GM21619 (cell line): Measurements from ENCODE around the gene PATJ.
A peak's percentile ranks its signal among the peaks of the same experiment; 100 is the strongest.

ENCODE experiments used
- ATAC-seq: cut with Tn5 transposase; IDR thresholded peaks from one replicate; pipeline ENCODE4 v1.9.1; 2021; ENCODE audit not compliant: unreplicated experiment

PATJ gene

DNA sequence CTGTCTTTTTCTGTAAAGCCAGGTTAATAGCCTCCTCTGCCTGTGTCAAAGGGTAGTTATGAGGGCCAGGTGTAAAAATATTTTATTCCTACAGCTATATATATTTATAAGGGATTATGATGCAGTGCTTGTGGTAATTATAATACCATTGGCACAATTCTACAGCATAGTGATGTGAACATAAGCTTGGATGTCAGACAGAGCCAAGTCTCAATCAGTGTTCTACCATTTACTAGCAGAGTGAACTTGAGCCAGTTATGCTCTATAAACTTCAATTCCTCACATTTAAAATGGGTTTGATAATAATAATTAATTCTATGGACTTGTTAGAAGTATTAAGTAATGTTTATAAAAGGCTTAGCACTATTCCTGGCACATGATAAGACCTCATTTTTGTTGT, 300.9 kb downstream of the PATJ start:
- ATAC-seq = no peak

GRCh38 chr1:62045574-62045973, 303.3 kb downstream of the PATJ start:
- no peak for ATAC-seq

DNA sequence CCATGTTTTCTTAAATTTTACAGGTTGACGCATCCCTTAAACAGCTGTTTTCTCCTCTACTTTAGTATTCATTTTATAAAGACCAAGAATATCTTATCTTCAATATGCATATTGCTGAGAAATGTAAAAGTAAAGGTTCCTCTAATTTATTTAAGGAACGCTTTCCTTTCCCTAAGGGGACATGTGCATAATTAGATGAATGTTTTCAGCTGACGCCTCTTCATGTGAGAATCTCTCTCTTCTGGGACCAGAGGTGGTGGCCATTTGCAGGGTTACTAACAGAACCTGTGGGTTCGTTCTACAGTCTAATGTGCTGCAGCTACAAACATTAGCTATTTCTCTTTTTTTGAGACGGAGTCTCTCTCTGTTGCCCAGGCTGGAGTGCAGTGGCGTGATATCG, 304.6 kb downstream of the PATJ start:
- ATAC-seq = no peak

GRCh38 chr1:62050165-62050564, 307.9 kb downstream of the PATJ start:
- ATAC-seq = no peak

GRCh38 chr1:62052946-62053345, 310.7 kb downstream of the PATJ start:
- no peak for ATAC-seq

- ATAC-seq = no peak
Measured at GRCh38 chr1:62054188-62054587, 311.9 kb downstream of the PATJ start.

DNA sequence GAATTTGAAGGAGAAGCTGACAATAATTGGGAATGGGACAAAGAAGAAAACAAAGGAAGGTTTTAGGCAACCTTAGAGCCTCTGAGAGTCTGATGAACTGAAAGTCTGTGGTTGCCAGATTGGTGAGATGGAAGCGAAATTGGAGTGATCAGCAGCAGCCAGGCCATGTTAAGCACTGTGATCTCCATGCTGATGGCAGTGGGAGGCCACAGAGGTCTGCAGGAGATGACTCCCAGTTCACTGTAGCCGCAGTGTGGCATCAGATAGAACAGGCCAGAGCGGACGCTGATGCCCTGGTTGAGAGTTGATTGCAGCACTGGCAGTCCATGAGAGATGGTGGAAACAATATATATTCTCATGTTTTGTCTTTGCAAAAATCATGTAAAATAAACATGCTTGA, 314.9 kb downstream of the PATJ start:
- no peak for ATAC-seq

- ATAC-seq = no peak
Measured at GRCh38 chr1:62057641-62058290, 315.5 kb downstream of the PATJ start.

DNA sequence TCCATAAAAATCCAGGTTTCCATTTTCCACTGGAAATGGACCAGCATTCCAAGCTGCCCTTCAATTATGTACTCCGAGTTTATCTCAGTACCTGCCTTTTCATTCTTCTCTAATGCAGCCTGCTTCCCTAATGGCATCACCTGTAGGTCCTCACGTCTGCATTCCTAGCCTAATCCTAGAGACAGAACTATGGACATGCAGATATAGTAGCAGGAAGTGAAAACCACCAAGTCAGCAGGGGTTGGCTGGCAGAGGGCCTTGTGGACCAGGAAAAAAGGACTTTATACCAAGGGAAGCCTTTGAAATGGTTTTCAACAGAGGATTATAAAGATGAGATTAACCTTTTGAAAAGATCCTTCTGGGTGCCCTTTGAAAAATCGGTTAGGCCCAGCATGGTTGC, 316.7 kb downstream of the PATJ start:
- ATAC-seq = no peak

GRCh38 chr1:62062087-62062486, 319.8 kb downstream of the PATJ start:
- ATAC-seq = no peak

DNA sequence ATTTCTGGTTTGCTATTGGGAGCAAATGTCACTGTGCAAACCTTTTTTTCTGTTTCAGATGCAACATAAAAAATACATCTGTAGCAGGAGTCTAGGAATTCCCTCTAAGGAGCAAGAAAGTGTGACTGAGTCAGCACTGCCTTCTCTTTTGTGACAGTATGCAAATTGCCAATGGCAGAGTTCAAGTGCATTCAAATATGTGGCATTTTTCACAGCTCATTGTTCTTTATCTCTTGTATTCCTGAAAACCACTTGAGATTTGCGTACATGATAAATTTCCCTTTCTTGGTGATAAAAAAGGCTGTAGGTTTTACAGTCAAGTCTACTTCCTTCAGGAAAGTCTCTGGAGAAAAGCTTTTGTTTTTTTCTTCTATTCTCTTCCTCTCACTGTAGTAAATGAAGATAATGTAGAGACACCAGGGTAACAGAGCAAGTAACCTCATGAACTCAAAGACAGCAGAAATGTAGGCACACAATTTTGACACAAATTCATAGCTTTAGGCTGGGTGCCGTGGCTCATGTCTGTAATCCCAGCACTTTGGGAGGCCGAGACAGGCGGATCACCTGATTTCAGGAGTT, 322.6 kb downstream of the PATJ start:
- no peak for ATAC-seq

DNA sequence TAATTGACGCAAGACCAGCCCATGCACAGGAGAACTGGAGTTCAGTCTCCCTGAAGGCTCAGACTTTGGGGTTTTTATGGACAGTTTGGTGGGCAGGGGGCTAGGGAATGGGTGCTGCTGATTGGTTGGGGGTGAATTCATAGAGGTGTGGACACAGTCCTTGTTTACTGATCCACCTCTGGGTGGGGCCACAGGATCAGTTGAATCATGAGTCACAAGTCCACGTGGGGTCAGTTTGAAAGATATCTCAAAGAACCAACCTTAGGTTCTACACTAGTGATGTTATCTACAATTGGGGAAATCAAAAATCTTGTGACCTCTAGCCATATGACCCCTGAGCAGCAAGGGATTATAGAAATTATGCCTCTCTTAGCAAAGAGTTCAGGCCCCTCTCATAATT, 324.4 kb downstream of the PATJ start:
- no peak for ATAC-seq

DNA sequence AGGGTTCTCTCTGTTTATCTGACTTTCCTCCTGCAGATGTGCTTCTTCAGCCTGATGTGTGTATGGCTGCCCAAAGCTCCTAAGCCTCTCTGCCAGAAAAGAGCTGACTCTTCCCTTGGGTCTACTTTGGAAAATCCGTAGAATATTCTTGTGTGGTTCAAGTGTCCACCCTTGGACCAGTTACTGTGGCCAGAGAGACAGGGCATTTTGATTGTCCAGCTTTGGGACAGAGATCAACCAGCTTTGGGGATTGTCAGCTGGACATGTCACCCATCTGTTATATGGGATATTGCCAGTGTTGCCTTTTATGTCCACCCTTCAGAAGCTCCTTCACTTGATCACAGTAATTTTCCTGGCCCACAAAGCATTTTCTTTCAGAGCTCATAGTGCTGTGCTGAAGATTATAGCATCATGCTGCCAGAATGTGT, 326.1 kb downstream of the PATJ start:
- ATAC-seq = no peak

GRCh38 chr1:62068978-62069377, 326.7 kb downstream of the PATJ start:
- ATAC-seq = no peak

DNA sequence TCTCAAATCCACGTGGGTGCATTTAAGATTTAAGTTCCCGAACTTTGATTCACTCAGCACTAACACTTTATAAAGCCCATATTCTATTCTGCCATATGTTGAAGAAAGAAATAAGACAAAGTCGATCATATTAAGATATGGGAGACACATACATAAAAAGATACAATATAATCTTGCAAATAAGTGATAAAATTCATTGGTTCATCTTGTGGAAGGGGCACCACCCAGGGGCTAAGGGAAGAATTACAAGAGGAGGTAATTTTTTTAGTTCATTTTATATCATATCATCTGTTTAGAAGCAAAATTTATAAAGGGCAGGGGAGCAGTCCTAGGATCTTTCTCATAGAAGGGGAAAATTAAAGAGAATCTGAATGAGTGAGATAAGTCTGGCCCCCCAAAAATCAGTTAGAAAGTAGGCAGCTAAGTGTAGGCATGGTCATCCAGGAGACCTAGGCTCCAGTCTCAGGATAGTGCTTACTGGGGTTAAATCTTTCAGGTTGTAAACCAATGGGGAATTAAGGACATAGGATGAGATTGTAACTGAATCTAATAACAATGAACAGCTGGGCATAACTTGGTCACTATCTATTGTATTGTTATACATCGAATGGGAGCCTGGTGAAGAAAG, 328.2 kb downstream of the PATJ start:
- no peak for ATAC-seq

GRCh38 chr1:62071695-62072094, 329.4 kb downstream of the PATJ start:
- ATAC-seq = no peak

DNA sequence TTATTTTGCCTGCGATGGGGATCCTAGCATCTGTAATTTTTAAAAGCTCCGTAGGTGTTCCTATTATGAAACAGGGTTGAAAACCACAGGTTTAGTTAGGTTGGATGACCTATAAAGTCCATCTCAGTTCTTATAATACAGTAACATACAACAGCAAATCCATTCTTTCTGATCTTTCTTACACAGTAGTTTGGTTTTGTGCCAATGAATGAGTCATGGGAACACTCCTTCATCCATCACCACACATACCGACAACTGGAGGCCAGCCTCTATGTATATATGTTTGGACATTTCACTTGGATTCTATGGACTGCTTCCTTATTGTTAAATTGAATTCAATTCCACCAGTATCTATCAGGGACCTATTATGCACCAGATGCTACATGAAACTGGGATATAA, 334.0 kb downstream of the PATJ start:
- no peak for ATAC-seq

DNA sequence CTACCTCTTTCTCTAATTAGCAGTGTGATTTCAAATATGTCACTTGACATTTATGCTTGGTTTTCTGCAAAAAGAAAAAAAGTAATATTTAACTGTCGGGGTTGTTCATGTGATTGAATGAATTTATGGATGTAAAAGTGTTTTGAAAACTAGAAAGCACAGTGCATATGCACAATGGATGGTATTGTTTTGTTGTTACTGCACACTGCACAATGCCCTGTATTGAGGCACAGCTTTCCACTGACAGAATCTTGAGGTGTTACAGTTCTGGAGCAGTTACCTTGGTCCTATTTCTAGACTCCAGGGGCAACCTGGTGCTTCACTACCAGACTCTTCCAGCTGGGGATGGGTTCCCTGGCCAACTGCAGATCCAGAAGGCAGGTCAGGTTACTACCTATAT, 335.5 kb downstream of the PATJ start:
- no peak for ATAC-seq

- ATAC-seq = peak; percentile 84
Measured at GRCh38 chr1:62082456-62083363, 340.4 kb downstream of the PATJ start.

DNA sequence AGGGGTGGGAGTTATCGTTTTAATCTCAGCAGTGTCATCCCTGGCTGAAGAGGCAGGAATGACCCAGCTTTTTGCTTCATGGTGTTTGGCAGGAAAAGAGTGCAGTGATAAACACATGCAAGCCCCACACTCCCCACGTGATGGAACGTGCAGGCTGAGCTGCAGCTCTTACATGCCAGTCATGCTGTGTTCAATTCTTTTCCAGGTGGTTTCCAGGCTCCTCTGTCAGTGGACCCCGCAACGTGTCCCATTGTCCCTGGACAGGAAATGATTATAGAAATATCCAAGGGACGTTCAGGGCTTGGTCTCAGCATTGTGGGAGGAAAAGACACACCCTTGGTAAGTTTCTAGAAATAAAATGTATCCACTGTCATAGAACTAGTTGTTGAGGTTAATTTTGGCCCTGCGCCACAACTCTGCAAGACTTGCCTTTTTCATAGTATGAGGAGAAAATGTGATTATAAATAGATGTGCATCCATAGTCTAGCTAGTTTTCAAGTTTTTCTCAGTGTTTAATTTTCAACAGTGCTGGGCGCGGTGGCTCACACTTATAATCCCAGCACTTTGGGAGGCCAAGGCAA, 342.1 kb downstream of the PATJ start:
- ATAC-seq = no peak

DNA sequence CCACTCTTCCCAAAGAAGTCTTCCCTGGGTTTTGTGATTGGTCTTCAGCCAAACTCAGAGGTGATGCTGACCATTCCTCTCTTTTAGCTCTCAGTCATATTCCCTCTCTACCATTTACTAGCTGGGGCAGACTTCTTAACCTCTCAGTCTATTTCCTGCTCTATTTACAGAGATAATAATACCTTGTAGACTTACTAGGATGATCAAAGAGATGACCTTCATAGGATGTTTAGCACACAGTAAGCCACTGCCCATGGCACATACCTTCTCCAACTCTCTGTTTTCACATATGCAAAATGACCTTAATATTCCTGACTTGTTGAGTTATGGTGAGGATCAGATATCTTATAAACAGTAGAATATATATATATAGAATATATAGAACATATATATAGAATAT, 346.2 kb downstream of the PATJ start:
- no peak for ATAC-seq
